A549 (cell line): ENCODE data around the gene PLD1.

ENCODE experiments used
- CEBPB ChIP-seq, 2 experiments: fragments of >200 bp in 1 of 2; sonication (Bioruptor Twin) in 1 of 2; formaldehyde crosslinking in 1 of 2; IDR thresholded peaks; 2 replicates each; pipeline ENCODE4 v1.6.1; 2012 to 2016
- CTCF ChIP-seq: fragments of >200 bp; sonication (Bioruptor Twin); formaldehyde crosslinking; IDR thresholded peaks from 3 replicates; pipeline ENCODE4 v1.5.1; 2016
- E2F6 ChIP-seq: IDR thresholded peaks from 2 replicates; pipeline ENCODE4 v1.6.1; 2012; ENCODE audit warnings: low read depth, borderline replicate concordance
- JUN ChIP-seq, 2 experiments: fragments of >200 bp; sonication (Bioruptor Twin); formaldehyde crosslinking; IDR thresholded peaks; 2 replicates in 1 of 2; 3 replicates in 1 of 2; pipeline ENCODE4 v1.6.1; 2016 to 2017
- KDM1A ChIP-seq: fragments of 200-600 bp; sonication (generic); IDR thresholded peaks from 2 replicates; pipeline ENCODE4 v1.6.1; 2016; ENCODE audit warnings: low read depth, mild to moderate bottlenecking
- MAFK ChIP-seq: fragments of 450-650 bp; IDR thresholded peaks from 2 replicates; pipeline ENCODE4 v1.6.1; 2014; ENCODE audit not compliant: partially characterized antibody
- MAX ChIP-seq: IDR thresholded peaks from 2 replicates; pipeline ENCODE4 v1.6.1; 2012
- MYC ChIP-seq: IDR thresholded peaks from 2 replicates; pipeline ENCODE4 v1.6.1; 2012; ENCODE audit warnings: mild to moderate bottlenecking, inconsistent platforms, low read length, improper control_type of control experiment, borderline replicate concordance
- PBX3 ChIP-seq: IDR thresholded peaks from 2 replicates; pipeline ENCODE4 v1.6.1; 2012
- POLR2A ChIP-seq: IDR thresholded peaks from 2 replicates; pipeline ENCODE4 v1.6.1; 2012; ENCODE audit warnings: mild to moderate bottlenecking, low read length
- RAD21 ChIP-seq, 2 experiments: fragments of >200 bp in 1 of 2; sonication (Bioruptor Twin) in 1 of 2; formaldehyde crosslinking in 1 of 2; IDR thresholded peaks in 1 of 2; conservative IDR thresholded peaks in 1 of 2; 2 replicates in 1 of 2; 3 replicates in 1 of 2; pipeline ENCODE4 v1.6.1; 2012 to 2018; ENCODE audit warnings: inconsistent platforms in 1 of 2
- RCOR1 ChIP-seq: fragments of 150-350 bp; IDR thresholded peaks from 2 replicates; pipeline ENCODE4 v1.6.1; 2014; ENCODE audit warnings: antibody characterized with exemption, low read length, low read depth
- RNF2 ChIP-seq: fragments of 200-600 bp; sonication (generic); IDR thresholded peaks from 2 replicates; pipeline ENCODE4 v1.6.1; 2016; ENCODE audit warnings: low read depth, mild to moderate bottlenecking, antibody characterized with exemption, moderate library complexity, borderline replicate concordance
- TP53 ChIP-seq: fragments of 250-450 bp; sonication (Bioruptor Pico); IDR thresholded peaks from 2 replicates; pipeline ENCODE4 v1.5.0; 2021; ENCODE audit warnings: mild to moderate bottlenecking, moderate library complexity

- TF ChIP-seq CTCF (no peak), POLR2A (no peak), CEBPB (IDR thresholded peaks at IDR 0.05) (no peak), RCOR1 (no peak), RNF2 (no peak), TP53 (CRISPR knock-in tag) (no peak), KDM1A (no peak), MAX (no peak), RAD21 (conservative IDR thresholded peaks at IDR 0.05 in 1 of 2, IDR thresholded peaks at IDR 0.05 in 1 of 2) (no peak), E2F6 (no peak), JUN (IDR thresholded peaks at IDR 0.05) (no peak), PBX3 (no peak), MAFK (no peak), MYC (no peak)
Measured at GRCh38 chr3:171676601-171677175, 133.6 kb downstream of the PLD1 start.
